Right hindlimb (tissue), 1 donor: Measurements from ENCODE around the gene STARD3.
A peak's percentile ranks its signal among the peaks of the same experiment; 100 is the strongest.

Experiments used
- DNase-seq: peaks from one replicate; pipeline ENCODE4 v3.0.0-alpha.2; 2018

The STARD3 gene

GRCh38 chr17:39674179-39674578 is 37.2 kb downstream of the STARD3 start:
- no peak for DNase-seq

GRCh38 chr17:39674702-39675389 is 37.9 kb downstream of the STARD3 start:
- DNase-seq = no peak

GRCh38 chr17:39675390-39676082 is 38.6 kb downstream of the STARD3 start:
- DNase-seq = no peak

- no peak for DNase-seq
Measured at GRCh38 chr17:39676198-39676819, 39.4 kb downstream of the STARD3 start.

GRCh38 chr17:39677072-39677471 is 40.1 kb downstream of the STARD3 start:
- no peak for DNase-seq

- DNase-seq = no peak
Measured at GRCh38 chr17:39677542-39678339, 40.8 kb downstream of the STARD3 start.

GRCh38 chr17:39678340-39679116 is 41.6 kb downstream of the STARD3 start:
- no peak for DNase-seq

- DNase-seq = no peak
Measured at GRCh38 chr17:39679521-39680192, 42.7 kb downstream of the STARD3 start.

- no peak for DNase-seq
Measured at GRCh38 chr17:39683295-39683939, 46.5 kb downstream of the STARD3 start.

GRCh38 chr17:39684369-39685192 is 47.6 kb downstream of the STARD3 start:
- DNase-seq = no peak

GRCh38 chr17:39687101-39687545 is 50.2 kb downstream of the STARD3 start:
- DNase-seq = no peak

GRCh38 chr17:39687546-39688474 is 50.9 kb downstream of the STARD3 start, which contains the start of gene PGAP3:
PGAP3 (minus strand) TSS chr17:39688057; CDS start chr17:39688014, 43 bp downstream.
- peak; percentile 92 for DNase-seq

- DNase-seq = no peak
Measured at GRCh38 chr17:39688475-39688835, 51.5 kb downstream of the STARD3 start.

- DNase-seq = no peak
Measured at GRCh38 chr17:39688945-39689344, 52.0 kb downstream of the STARD3 start.

- no peak for DNase-seq
Measured at GRCh38 chr17:39694593-39694992, 57.6 kb downstream of the STARD3 start.

- no peak for DNase-seq
Measured at GRCh38 chr17:39695089-39695474, 58.1 kb downstream of the STARD3 start.

GRCh38 chr17:39696731-39697130 is 59.8 kb downstream of the STARD3 start:
- DNase-seq = no peak

GRCh38 chr17:39697961-39698360 is 61.0 kb downstream of the STARD3 start:
- DNase-seq = no peak
